Astrocyte (in vitro differentiated cells and primary cell): ENCODE data around the gene GRM7. TPM values are rescaled to one million over a fixed set of nuclear protein-coding genes. Genes with fewer than 3 reads are reported as not detected.

Experiments used
- DNase-seq: peaks from one replicate; pipeline ENCODE4 v3.0.0-alpha.2; 2010; ENCODE audit warnings: low read depth
- FAIRE-seq: peaks from 2 replicates; lab custom pipeline; 2011; peaks lifted over from hg19 to GRCh38; lab: Jason Lieb, UNC
- H2AFZ ChIP-seq: 2 replicates; pipeline ENCODE4 v1.6.0; 2012; ENCODE audit warnings: low read depth, low read length, inconsistent platforms
- H3K27ac ChIP-seq: 2 replicates; pipeline ENCODE4 v1.5.1; 2011; ENCODE audit warnings: low read depth, low read length, inconsistent platforms
- H3K27me3 ChIP-seq: 2 replicates; pipeline ENCODE4 v1.6.0; 2011; ENCODE audit warnings: low read length, inconsistent platforms; ENCODE audit not compliant: insufficient read depth
- H3K36me3 ChIP-seq: 2 replicates; pipeline ENCODE4 v1.5.1; 2011; ENCODE audit warnings: low read length, inconsistent platforms; ENCODE audit not compliant: insufficient read depth
- H3K4me1 ChIP-seq: 2 replicates; pipeline ENCODE4 v1.5.1; 2011; ENCODE audit warnings: low read length, inconsistent platforms; ENCODE audit not compliant: insufficient read depth
- H3K4me2 ChIP-seq: 2 replicates; pipeline ENCODE4 v1.6.0; 2012; ENCODE audit warnings: low read length, inconsistent platforms
- H3K4me3 ChIP-seq: 2 replicates; pipeline ENCODE4 v1.5.1; 2011; ENCODE audit warnings: low read depth, mild to moderate bottlenecking, low read length, inconsistent platforms; ENCODE audit not compliant: insufficient read depth
- H3K79me2 ChIP-seq: 2 replicates; pipeline ENCODE4 v1.6.0; 2012; ENCODE audit warnings: mild to moderate bottlenecking, low read length, inconsistent platforms; ENCODE audit not compliant: insufficient read depth
- H3K9ac ChIP-seq: 2 replicates; pipeline ENCODE4 v1.6.0; 2012; ENCODE audit warnings: mild to moderate bottlenecking, low read length, inconsistent platforms
- H3K9me3 ChIP-seq: 2 replicates; pipeline ENCODE4 v1.5.1; 2012; ENCODE audit warnings: low read depth, mild to moderate bottlenecking, low read length, inconsistent platforms; ENCODE audit not compliant: insufficient read depth
- H4K20me1 ChIP-seq: 2 replicates; pipeline ENCODE4 v1.6.0; 2012; ENCODE audit warnings: low read length, inconsistent platforms; ENCODE audit not compliant: insufficient read depth
- H3K27ac Mint-ChIP-seq: one replicate; pipeline ENCODE4 v1.8.0; 2021; ENCODE audit warnings: mild to moderate bottlenecking, mixed read lengths; ENCODE audit not compliant: unreplicated experiment
- H3K27me3 Mint-ChIP-seq: one replicate; pipeline ENCODE4 v1.8.0; 2021; ENCODE audit warnings: low read depth, mixed read lengths; ENCODE audit not compliant: unreplicated experiment
- H3K36me3 Mint-ChIP-seq: one replicate; pipeline ENCODE4 v1.8.0; 2021; ENCODE audit warnings: low read depth, mixed read lengths; ENCODE audit not compliant: unreplicated experiment
- H3K4me1 Mint-ChIP-seq: one replicate; pipeline ENCODE4 v1.8.0; 2021; ENCODE audit warnings: low read depth, mixed read lengths; ENCODE audit not compliant: unreplicated experiment
- H3K4me3 Mint-ChIP-seq: one replicate; pipeline ENCODE4 v1.8.0; 2021; ENCODE audit warnings: mild to moderate bottlenecking, moderate library complexity, mixed read lengths; ENCODE audit not compliant: unreplicated experiment
- H3K9me3 Mint-ChIP-seq: one replicate; pipeline ENCODE4 v1.8.0; 2021; ENCODE audit warnings: mild to moderate bottlenecking, mixed read lengths; ENCODE audit not compliant: unreplicated experiment
- CTCF ChIP-seq: IDR thresholded peaks from 2 replicates; pipeline ENCODE4 v1.5.1; 2011; ENCODE audit warnings: low read depth, mild to moderate bottlenecking, inconsistent platforms, low read length, moderate library complexity; ENCODE audit not compliant: insufficient read depth
- EZH2 ChIP-seq: IDR thresholded peaks from 2 replicates; pipeline ENCODE4 v1.6.1; 2012; ENCODE audit warnings: mild to moderate bottlenecking, low read length, inconsistent platforms; ENCODE audit not compliant: insufficient read depth
- total RNA-seq: library from RNA; stranded (reverse); gene quantifications from 2 replicates; pipeline ENCODE4 v1.2.1, GENCODE V29; 2021

GRM7 gene
- total RNA-seq, 1 donor from 2014 or later: not detected

GRCh38 chr3:6857510-6857909, 3.4 kb upstream of the GRM7 start:
- no peaks in the 10 kb centered on the region for H3K36me3 ChIP-seq
- no peaks in the 10 kb centered on the region for H3K4me1 Mint-ChIP-seq
- peaks cover 11% of the 10 kb centered on the region for H3K4me1 ChIP-seq
- no peaks in the 10 kb centered on the region for H3K79me2 ChIP-seq
- no peak overlapping the region for H3K4me3 ChIP-seq
- FAIRE-seq (no peak), DNase-seq (no peak)
- peaks cover 2% of the 10 kb centered on the region for H3K9me3 Mint-ChIP-seq
- H3K27ac ChIP-seq: no peak overlapping the region
- H3K27me3 ChIP-seq: peaks cover 15% of the 10 kb centered on the region
- no peak overlapping the region for H2AFZ ChIP-seq
- no peak overlapping the region for H3K9ac ChIP-seq
- no peak for TF ChIP-seq EZH2
- H3K4me2 ChIP-seq: no peak overlapping the region
- H3K27me3 Mint-ChIP-seq: peaks cover 17% of the 10 kb centered on the region
- no peaks in the 10 kb centered on the region for H3K36me3 Mint-ChIP-seq
- no peak overlapping the region for H3K4me3 Mint-ChIP-seq
- no peaks in the 10 kb centered on the region for H4K20me1 ChIP-seq
- no peak overlapping the region for H3K27ac Mint-ChIP-seq
- no peaks in the 10 kb centered on the region for H3K9me3 ChIP-seq

DNA sequence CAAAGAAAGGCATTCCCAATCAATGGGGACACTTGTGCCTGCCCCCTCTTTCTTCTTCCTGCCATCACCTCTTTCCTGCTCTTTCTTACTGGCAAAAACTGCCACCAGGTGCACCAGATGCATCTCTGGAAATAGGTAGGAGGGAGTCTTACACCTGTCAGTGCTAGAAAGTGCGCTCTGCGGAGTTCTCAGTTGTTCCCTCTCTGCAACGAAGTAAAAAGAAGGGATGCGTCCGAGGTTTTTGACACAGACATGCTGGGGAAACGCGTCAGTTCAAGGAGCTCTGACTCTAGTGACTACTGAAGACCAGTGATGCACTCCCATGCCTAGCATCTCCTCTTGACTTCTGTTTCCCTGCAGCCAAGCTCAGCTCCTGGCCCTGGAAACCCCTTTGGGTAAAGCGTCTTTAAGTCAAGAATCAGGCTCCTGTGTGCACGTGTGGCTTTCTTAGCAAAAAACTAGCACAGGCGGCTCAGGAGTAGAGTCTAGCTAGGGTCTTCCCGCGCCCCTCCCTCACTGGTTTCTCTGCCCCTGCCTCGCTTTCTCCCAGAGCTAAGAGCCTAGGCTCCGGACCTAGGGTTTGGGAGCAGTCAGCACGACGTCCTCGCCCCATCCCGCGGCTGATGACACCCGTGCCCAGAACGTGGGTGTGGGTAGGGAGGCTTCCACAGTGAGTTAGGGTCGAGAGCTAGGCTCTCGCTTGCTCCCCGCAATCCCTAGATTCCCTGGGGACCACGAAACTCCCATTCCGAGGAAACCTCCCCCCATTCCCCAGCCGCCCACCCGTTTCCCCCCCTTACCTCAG, 564 bp upstream of the GRM7 start:
- peak overlapping the region; percentile 79 for H3K9ac ChIP-seq
- H3K9me3 ChIP-seq: no peaks in the 10 kb centered on the region
- peak overlapping the region; percentile 96 for H2AFZ ChIP-seq
- DNase-seq (no peak), FAIRE-seq (no peak)
- H3K79me2 ChIP-seq: no peaks in the 10 kb centered on the region
- no peak overlapping the region for H3K27ac ChIP-seq
- peaks cover 13% of the 10 kb centered on the region for H3K4me1 ChIP-seq
- H3K27me3 ChIP-seq: peaks cover 26% of the 10 kb centered on the region
- H4K20me1 ChIP-seq: no peaks in the 10 kb centered on the region
- peak overlapping the region; percentile 94 for H3K4me2 ChIP-seq
- Mint-ChIP-seq H3K9me3 (peaks cover 8% of the 10 kb centered on the region), H3K27me3 (peaks cover 38% of the 10 kb centered on the region), H3K4me3 (peak overlapping the region; percentile 68), H3K36me3 (peaks cover 2% of the 10 kb centered on the region), H3K4me1 (no peaks in the 10 kb centered on the region), H3K27ac (no peak overlapping the region)
- peak overlapping the region; percentile 70 for H3K4me3 ChIP-seq
- no peaks in the 10 kb centered on the region for H3K36me3 ChIP-seq
- TF ChIP-seq CTCF: no peak

- Histone ChIP-seq H3K4me2 (peak overlapping the region; percentile 94), H3K79me2 (no peaks in the 10 kb centered on the region), H3K27me3 (peaks cover 26% of the 10 kb centered on the region), H3K9me3 (no peaks in the 10 kb centered on the region), H3K27ac (no peak overlapping the region), H4K20me1 (no peaks in the 10 kb centered on the region), H3K36me3 (no peaks in the 10 kb centered on the region), H3K4me1 (peaks cover 13% of the 10 kb centered on the region), H3K9ac (peak overlapping the region; percentile 79), H3K4me3 (peak overlapping the region; percentile 70), H2AFZ (peak overlapping the region; percentile 96)
- Mint-ChIP-seq H3K4me3 (peak overlapping the region; percentile 70), H3K4me1 (no peaks in the 10 kb centered on the region), H3K27me3 (peaks cover 38% of the 10 kb centered on the region), H3K27ac (no peak overlapping the region), H3K36me3 (peaks cover 2% of the 10 kb centered on the region), H3K9me3 (peaks cover 8% of the 10 kb centered on the region)
- DNase-seq: no peak
- FAIRE-seq: no peak
- TF ChIP-seq EZH2 (peak; percentile 56), CTCF (no peak)
Observed at GRCh38 chr3:6861625-6862000, 698 bp downstream of the GRM7 start.
